HepG2 (cell line): ENCODE results near the gene NDUFAF5. TPM values are rescaled to one million over a fixed set of nuclear protein-coding genes. Genes with fewer than 3 reads are reported as not detected.

Source experiments
- ATAC-seq: fragments of 200-7000 bp; cut with Tn5 transposase; 3 replicates; pipeline ENCODE4 v1.9.1; 2020; ENCODE audit warnings: mild to moderate bottlenecking, moderate library complexity
- BruUV-seq: library from RNA; stranded (reverse); fragments of 400-500 nt; replicated peaks from 2 replicates; lab custom pipeline; 2021; lab: Mats Ljungman, UMichigan
- CTCF ChIA-PET: fragments of 300-600 bp; formaldehyde crosslinking; extraction: SDS; loops from one replicate; lab custom pipeline; 2021; ENCODE audit warnings: low total read pairs, inconsistent platforms, low intra/inter-chr PET ratio; lab: Yijun Ruan, JAX
- POLR2A ChIA-PET: fragments of 350-600 bp; sonication (Branson Sonifier 250); formaldehyde crosslinking; loops from one replicate; lab custom pipeline; 2020; ENCODE audit warnings: antibody characterized with exemption, inconsistent platforms; lab: Yijun Ruan, JAX
- DNase-seq: peaks from one replicate; pipeline ENCODE4 v3.0.0-alpha.2; 2015; ENCODE audit warnings: low spot score
- FAIRE-seq: peaks from 3 replicates; lab custom pipeline; 2011; peaks lifted over from hg19 to GRCh38; lab: Jason Lieb, UNC
- H2AFZ ChIP-seq: one replicate; pipeline ENCODE4 v1.6.1; 2011; ENCODE audit warnings: low read length, inconsistent platforms
- H3K27ac ChIP-seq: fragments of 300-600 bp; 3 replicates; pipeline ENCODE4 v1.8.0; 2011; ENCODE audit warnings: mixed run types, mild to moderate bottlenecking, mixed read lengths, low read length, inconsistent platforms; ENCODE audit not compliant: insufficient read depth; ENCODE audit errors: extremely low read length
- H3K27me3 ChIP-seq, 2 experiments: fragments of 200-600 bp in 1 of 2; 2 replicates in 1 of 2; 3 replicates in 1 of 2; pipeline versions ENCODE4 v1.6.0 to v1.8.0; 2011; ENCODE audit warnings: low read length in 2 of 2, mild to moderate bottlenecking in 2 of 2, moderate library complexity in 2 of 2, inconsistent platforms in 1 of 2; ENCODE audit not compliant: insufficient read depth in 2 of 2, control insufficient read depth in 1 of 2
- H3K36me3 ChIP-seq, 2 experiments: fragments of 200-600 bp in 1 of 2; replicated peaks in 1 of 2; 2 replicates in 1 of 2; 3 replicates in 1 of 2; pipeline versions ENCODE4 v1.5.1 to v1.8.0; 2011; ENCODE audit warnings: low read length in 2 of 2, inconsistent platforms in 1 of 2; ENCODE audit not compliant: insufficient read depth in 2 of 2, control insufficient read depth in 1 of 2
- H3K4me1 ChIP-seq: 2 replicates; pipeline ENCODE4 v1.5.1; 2012; ENCODE audit warnings: low read length, inconsistent platforms; ENCODE audit not compliant: insufficient read depth
- H3K4me2 ChIP-seq: 2 replicates; pipeline ENCODE4 v1.6.0; 2011; ENCODE audit warnings: low read depth, low read length, inconsistent platforms
- H3K4me3 ChIP-seq, 3 experiments: fragments of 200-600 bp in 1 of 3; sonication (generic), shearing (Covaris generic) in 1 of 3; replicated peaks in 1 of 3; 2 replicates each; pipeline ENCODE4 v1.5.1; 2011 to 2016; ENCODE audit warnings: low read length in 3 of 3, inconsistent platforms in 2 of 3, low read depth in 2 of 3, mild to moderate bottlenecking in 2 of 3, control low read depth in 1 of 3, mixed read lengths in 1 of 3; ENCODE audit not compliant: insufficient read depth in 1 of 3
- H3K79me2 ChIP-seq: one replicate; pipeline ENCODE4 v1.6.1; 2011; ENCODE audit warnings: low read length, inconsistent platforms; ENCODE audit not compliant: insufficient read depth
- H3K9ac ChIP-seq: 2 replicates; pipeline ENCODE4 v1.6.0; 2011; ENCODE audit warnings: mild to moderate bottlenecking, low read depth, low read length, inconsistent platforms; ENCODE audit not compliant: insufficient read depth
- H3K9me3 ChIP-seq: 2 replicates; pipeline ENCODE4 v1.5.1; 2012; ENCODE audit warnings: mild to moderate bottlenecking, low read length
- H4K20me1 ChIP-seq: 2 replicates; pipeline ENCODE4 v1.6.0; 2011; ENCODE audit warnings: inconsistent platforms, mild to moderate bottlenecking, low read length, moderate library complexity; ENCODE audit not compliant: insufficient read depth
- ARID3A ChIP-seq: IDR thresholded peaks from 2 replicates; pipeline ENCODE4 v1.6.1; 2012; ENCODE audit warnings: low read depth, low read length, improper control_type of control experiment
- HDAC6 ChIP-seq: fragments of 200-600 bp; sonication (generic); IDR thresholded peaks from 2 replicates; pipeline ENCODE4 v1.7.0; 2017; ENCODE audit warnings: mild to moderate bottlenecking, antibody characterized with exemption, low read length, low read depth
- HNF4G ChIP-seq, 2 experiments: sonication (generic) in 1 of 2; formaldehyde crosslinking in 1 of 2; IDR thresholded peaks; 2 replicates each; pipeline versions ENCODE4 v1.4.0 to v1.6.1; 2011 to 2020; ENCODE audit warnings: borderline replicate concordance in 2 of 2, low read depth in 2 of 2, mild to moderate bottlenecking in 2 of 2, low read length in 1 of 2, missing genetic modification reagents in 1 of 2, moderate library complexity in 1 of 2
- JDP2 ChIP-seq: sonication (generic); formaldehyde crosslinking; IDR thresholded peaks from 2 replicates; pipeline ENCODE4 v1.8.1; 2022; ENCODE audit warnings: missing genetic modification reagents, borderline replicate concordance
- MIER2 ChIP-seq: IDR thresholded peaks from 2 replicates; pipeline ENCODE4 v1.6.1; 2016; ENCODE audit warnings: missing biosample characterization, missing genetic modification reagents
- NFIC ChIP-seq: IDR thresholded peaks from 2 replicates; pipeline ENCODE4 v1.6.1; 2012; ENCODE audit warnings: mild to moderate bottlenecking, low read length, inconsistent platforms
- PHF8 ChIP-seq: sonication (generic); formaldehyde crosslinking; IDR thresholded peaks from 2 replicates; pipeline ENCODE4 v1.5.0; 2020; ENCODE audit warnings: missing genetic modification reagents
- RARG ChIP-seq: sonication (generic); formaldehyde crosslinking; IDR thresholded peaks from 2 replicates; pipeline ENCODE4 v1.4.0; 2020; ENCODE audit warnings: low read depth, mild to moderate bottlenecking, missing genetic modification reagents
- SIN3B ChIP-seq: fragments of 150-350 bp; IDR thresholded peaks from 2 replicates; pipeline ENCODE4 v1.6.1; 2014; ENCODE audit warnings: low read length
- SMAD1 ChIP-seq: sonication (generic); formaldehyde crosslinking; IDR thresholded peaks from 2 replicates; pipeline ENCODE4 v1.4.0; 2020; ENCODE audit warnings: missing genetic modification reagents, low read depth, mild to moderate bottlenecking, borderline replicate concordance
- TEAD3 ChIP-seq: optimal IDR thresholded peaks from 2 replicates; pipeline ENCODE3; 2016; ENCODE audit warnings: borderline replicate concordance
- ZFP90 ChIP-seq: sonication (generic); formaldehyde crosslinking; IDR thresholded peaks from 2 replicates; pipeline ENCODE4 v1.8.0; 2022; ENCODE audit warnings: missing genetic modification reagents, mild to moderate bottlenecking, inconsistent platforms, borderline replicate concordance
- ZNF292 ChIP-seq: sonication (generic); formaldehyde crosslinking; IDR thresholded peaks from 2 replicates; pipeline ENCODE4 v1.8.1; 2022; ENCODE audit warnings: mild to moderate bottlenecking, low read depth, missing genetic modification reagents, borderline replicate concordance
- ZNF503 ChIP-seq: sonication (generic); formaldehyde crosslinking; IDR thresholded peaks from 2 replicates; pipeline ENCODE4 v1.4.0; 2020; ENCODE audit warnings: missing genetic modification reagents
- ZNF543 ChIP-seq: sonication (generic); formaldehyde crosslinking; IDR thresholded peaks from 2 replicates; pipeline ENCODE4 v1.4.0; 2020; ENCODE audit warnings: mild to moderate bottlenecking, missing genetic modification reagents
- ZNF562 ChIP-seq: sonication (generic); formaldehyde crosslinking; IDR thresholded peaks from 2 replicates; pipeline ENCODE4 v1.8.0; 2022; ENCODE audit warnings: missing genetic modification reagents, borderline replicate concordance
- ZNF780A ChIP-seq: sonication (generic); formaldehyde crosslinking; IDR thresholded peaks from 2 replicates; pipeline ENCODE4 v1.8.0; 2022; ENCODE audit warnings: mild to moderate bottlenecking, missing genetic modification reagents, moderate library complexity
- in situ Hi-C: cut with HindIII; loops from 2 replicates; pipeline ENCODE4 v1.10.0; 2017; ENCODE audit warnings: low pct_unique_long_range_greater_than_20kb; ENCODE audit not compliant: extremely low pct_ligation_motif_present
- intact Hi-C: fragments of 100-400 bp; cut with micrococcal nuclease; formaldehyde crosslinking; loops from one replicate; pipeline ENCODE4 v1.10.0; 2022; ENCODE audit not compliant: unreplicated experiment
- polyA plus RNA-seq, 8 experiments: library from polyadenylated mRNA; depleted of rRNA in 3 of 8; stranded (reverse) in 7 of 8; unstranded in 1 of 8; fragments of >200 nt; fragmentation: Illumina TruSeq in 4 of 8; extraction: Trizol in 4 of 8; gene quantifications; 2 replicates each; pipeline versions ENCODE4 v1.2.1 to v1.2.3, GENCODE V29; 2011 to 2016; ENCODE audit warnings: low read depth in 4 of 8, missing spikeins in 1 of 8, mixed read lengths in 1 of 8; ENCODE audit not compliant: insufficient read depth in 1 of 8
- total RNA-seq, 5 experiments: library from RNA; depleted of rRNA; stranded (reverse); fragments of >200 nt; fragmentation: Illumina TruSeq; extraction: Trizol; gene quantifications; 2 replicates each; pipeline ENCODE4 v1.2.3, GENCODE V29; 2016; ENCODE audit warnings: low read depth in 1 of 5

NDUFAF5 gene
- total and polyA plus RNA-seq, 2 of the 13 experiments (the other 11 are each of a cell fraction or from before 2014, with no cell fraction given) = 23.1 to 66.7 TPM

DNA sequence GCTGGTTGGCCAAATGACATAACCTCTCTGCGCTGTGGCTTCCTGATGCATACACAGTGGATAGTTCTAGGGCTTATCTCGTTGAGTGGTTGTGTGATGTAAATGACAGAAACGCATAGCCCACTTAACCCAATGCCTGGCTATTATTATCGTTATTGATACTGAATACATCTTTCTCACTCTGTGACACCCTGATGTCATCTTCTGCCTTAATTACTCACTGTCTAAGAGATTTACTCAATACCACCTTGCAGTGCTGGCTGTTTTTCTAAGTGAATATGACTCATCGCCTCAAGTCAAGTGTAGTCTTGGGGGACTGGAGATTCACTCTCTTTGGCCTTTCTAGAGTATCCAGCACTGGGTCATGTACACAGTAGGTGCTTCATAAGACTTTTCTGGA, 73.6 kb downstream of the NDUFAF5 start (continued):
- TF ChIP-seq ZNF543 (CRISPR knock-in tag) (no peak), RARG (no peak), SMAD1 (CRISPR knock-in tag) (no peak)
- TF ChIP-seq, all 625 proteins: peak for 0

GRCh38 chr20:13858871-13859270, 74.0 kb downstream of the NDUFAF5 start:
- in situ Hi-C loops = no loop called here
- CTCF ChIA-PET = no interaction called here
- no TSS peak for BruUV-seq

More at GRCh38 chr20:13858871-13859270, 74.0 kb downstream of the NDUFAF5 start:
- Histone ChIP-seq H4K20me1 (no peaks in the 10 kb centered on the region), H3K9ac (no peak overlapping the region), H3K4me1 (no peaks in the 10 kb centered on the region), H3K4me3 (no peak overlapping the region), H3K4me2 (no peak overlapping the region), H2AFZ (no peak overlapping the region), H3K36me3 (no peaks in the 10 kb centered on the region), H3K27me3 (peaks cover 0 to 12% of the 10 kb centered on the region in 2 experiments; a peak in 2 of 5 replicates), H3K79me2 (no peaks in the 10 kb centered on the region), H3K27ac (no peak overlapping the region), H3K9me3 (no peaks in the 10 kb centered on the region)
- FAIRE-seq (no peak), DNase-seq (no peak), ATAC-seq (no peak)
- intact Hi-C loops = no loop called here
- POLR2A ChIA-PET = no interaction called here
- TF ChIP-seq SIN3B = no peak
- TF ChIP-seq HDAC6 = no peak
- TF ChIP-seq TEAD3 (CRISPR knock-in tag) = no peak
- TF ChIP-seq ZNF780A = no peak
- TF ChIP-seq ZFP90 (CRISPR knock-in tag) = no peak
- TF ChIP-seq NFIC = no peak
- TF ChIP-seq JDP2 (CRISPR knock-in tag) = no peak
- TF ChIP-seq HNF4G (IDR thresholded peaks at IDR 0.05; ENCODE audit: borderline replicate concordance, low read depth, low read length) = no peak
- no peak for TF ChIP-seq HNF4G (CRISPR knock-in tag; IDR thresholded peaks at IDR 0.05; ENCODE audit: borderline replicate concordance, low read depth)
- no peak for TF ChIP-seq ZNF562 (CRISPR knock-in tag)
- no peak for TF ChIP-seq ZNF292 (CRISPR knock-in tag)
- no peak for TF ChIP-seq MIER2 (CRISPR knock-in tag)
- TF ChIP-seq ZNF503 (CRISPR knock-in tag) = no peak
- TF ChIP-seq ARID3A = no peak
- TF ChIP-seq PHF8 = no peak
